K562 treated with DMSO at 1 percent for 4 hours (cell line): ENCODE data around the gene FAT3. TPM values are rescaled to one million over a fixed set of nuclear protein-coding genes. Genes with fewer than 3 reads are reported as not detected.

Experiments used
- total RNA-seq: library from RNA; unstranded; fragments of 300-600 nt; gene quantifications from 2 replicates; pipeline ENCODE4 v1.2.3, GENCODE V29; 2022; ENCODE audit not compliant: insufficient read depth

FAT3 gene
- not detected in 2 replicates for total RNA-seq

GRCh38 chr11:92224407-92225124 is at the start of gene FAT3:
Gene FAT3 (plus strand): TSS chr11:92224818. CDS start chr11:92352113, 127,295 bp downstream.

